Fibroblast of skin of right quadriceps (primary cell): ENCODE measurements around the gene SLC22A23.

Experiments used
- DNase-seq: peaks from one replicate; pipeline ENCODE4 v3.0.0-alpha.2; 2013

SLC22A23 gene

GRCh38 chr6:3471711-3472110, 14.9 kb upstream of the SLC22A23 start:
- peak; percentile 17 for DNase-seq

GRCh38 chr6:3471286-3471685, 14.4 kb upstream of the SLC22A23 start:
- DNase-seq = no peak

GRCh38 chr6:3468585-3468984, 11.7 kb upstream of the SLC22A23 start:
- DNase-seq = no peak

- DNase-seq = no peak
Observed at GRCh38 chr6:3467996-3468395, 11.1 kb upstream of the SLC22A23 start.

GRCh38 chr6:3466488-3467219, 9.8 kb upstream of the SLC22A23 start:
- no peak for DNase-seq

GRCh38 chr6:3460253-3460652, 3.4 kb upstream of the SLC22A23 start:
- no peak for DNase-seq

GRCh38 chr6:3458706-3459421, 2.0 kb upstream of the SLC22A23 start:
- no peak for DNase-seq

- no peak for DNase-seq
Observed at GRCh38 chr6:3457710-3458602, 1.1 kb upstream of the SLC22A23 start.

- no peak for DNase-seq
Observed at GRCh38 chr6:3456395-3456897, 404 bp downstream of the SLC22A23 start.

GRCh38 chr6:3455569-3456394, 1.1 kb downstream of the SLC22A23 start:
- no peak for DNase-seq

GRCh38 chr6:3455147-3455568, 1.7 kb downstream of the SLC22A23 start:
- no peak for DNase-seq

- no peak for DNase-seq
Observed at GRCh38 chr6:3454273-3455010, 2.4 kb downstream of the SLC22A23 start.

GRCh38 chr6:3453413-3454272, 3.2 kb downstream of the SLC22A23 start:
- DNase-seq = no peak

- no peak for DNase-seq
Observed at GRCh38 chr6:3451498-3451897, 5.4 kb downstream of the SLC22A23 start.

- DNase-seq = no peak
Observed at GRCh38 chr6:3450888-3451287, 6.0 kb downstream of the SLC22A23 start.

GRCh38 chr6:3449750-3450305, 7.0 kb downstream of the SLC22A23 start:
- DNase-seq = no peak

GRCh38 chr6:3449321-3449720, 7.5 kb downstream of the SLC22A23 start:
- no peak for DNase-seq

- no peak for DNase-seq
Observed at GRCh38 chr6:3447005-3447404, 9.8 kb downstream of the SLC22A23 start.

GRCh38 chr6:3446184-3446583, 10.7 kb downstream of the SLC22A23 start:
- no peak for DNase-seq
